GM12892 (cell line): Measurements from ENCODE around the gene JARID2.

Experiments used
- POLR2A ChIP-seq: IDR thresholded peaks from 2 replicates; pipeline ENCODE4 v1.6.1; 2011; ENCODE audit warnings: low read depth, low read length, control low read depth
- POLR2AphosphoS5 ChIP-seq: IDR thresholded peaks from 2 replicates; pipeline ENCODE4 v1.6.1; 2011; ENCODE audit warnings: low read depth, low read length, control low read depth

GRCh38 chr6:15562977-15563376 is 317.1 kb downstream of the JARID2 start:
- TF ChIP-seq POLR2AphosphoS5, result no peak
- no peak for TF ChIP-seq POLR2A
